DOHH2 (cell line): ENCODE results near the gene IL6R.

Experiments
- CTCF ChIP-seq: fragments of 200-600 bp; sonication (generic); IDR thresholded peaks from one replicate; pipeline ENCODE4 v1.5.1; 2014; ENCODE audit warnings: antibody characterized with exemption, mild to moderate bottlenecking, low read depth, low read length; ENCODE audit not compliant: poor library complexity, severe bottlenecking
- EZH2phosphoT487 ChIP-seq: fragments of 200-600 bp; sonication (generic); IDR thresholded peaks from 2 replicates; pipeline ENCODE4 v1.6.1; 2017; ENCODE audit warnings: borderline replicate concordance, mild to moderate bottlenecking, antibody characterized with exemption, low read length, moderate library complexity, mixed read lengths

DNA sequence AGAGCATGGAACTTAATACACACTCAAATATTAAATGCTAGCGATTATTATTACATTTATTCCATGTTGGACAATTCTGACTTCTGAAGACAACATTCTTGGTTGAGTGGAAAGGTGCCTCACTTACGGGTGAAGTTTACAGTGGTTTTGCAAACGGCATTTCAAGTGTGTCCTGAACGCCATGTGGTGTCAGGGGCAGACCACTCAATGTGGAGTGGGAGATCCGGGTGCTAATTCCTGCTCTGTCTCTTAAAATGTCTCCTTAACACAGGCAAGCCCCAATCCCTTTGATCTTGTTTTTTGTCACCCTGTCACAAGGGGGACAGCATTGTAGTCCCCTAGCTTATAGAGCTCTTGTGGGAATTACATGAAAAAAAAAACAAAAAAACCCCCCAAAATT is 91.2 kb downstream of the IL6R start:
- TF ChIP-seq CTCF (no peak), EZH2phosphoT487 (no peak)
